Thymus (tissue), 11 donors: ENCODE measurements around the gene DCC. TPM values are rescaled to one million over a fixed set of nuclear protein-coding genes. Genes with fewer than 3 reads are reported as not detected.

ENCODE experiments used
- DNase-seq, 9 donors: peaks; one replicate each; pipeline ENCODE4 v3.0.0-alpha.2; 2013; ENCODE audit warnings: low spot score in 9 of 9, low read depth in 6 of 9, missing footprints in 1 of 9
- H3K27ac ChIP-seq, 2 donors: one replicate each; pipeline ENCODE4 v1.5.1; 2013; ENCODE audit warnings: control low read depth in 1 of 2, low read depth in 1 of 2, low read length in 1 of 2, mild to moderate bottlenecking in 1 of 2, moderate library complexity in 1 of 2
- H3K27me3 ChIP-seq, 2 donors: one replicate each; pipeline ENCODE4 v1.5.1; 2013; ENCODE audit warnings: low read length in 1 of 2; ENCODE audit not compliant: control insufficient read depth in 2 of 2, insufficient read depth in 1 of 2
- H3K36me3 ChIP-seq, 2 donors: one replicate each; pipeline ENCODE4 v1.5.1; 2013; ENCODE audit warnings: low read length in 1 of 2, mild to moderate bottlenecking in 1 of 2, moderate library complexity in 1 of 2; ENCODE audit not compliant: control insufficient read depth in 2 of 2, insufficient read depth in 2 of 2
- H3K4me1 ChIP-seq, 2 donors: one replicate each; pipeline ENCODE4 v1.5.1; 2013; ENCODE audit warnings: low read length in 2 of 2; ENCODE audit not compliant: control insufficient read depth in 2 of 2, insufficient read depth in 2 of 2
- H3K4me3 ChIP-seq, 2 donors: one replicate each; pipeline ENCODE4 v1.5.1; 2013; ENCODE audit warnings: low read length in 2 of 2, control low read depth in 1 of 2, mild to moderate bottlenecking in 1 of 2
- H3K9me3 ChIP-seq, 2 donors: one replicate each; pipeline ENCODE4 v1.5.1; 2013; ENCODE audit warnings: low read length in 1 of 2, mild to moderate bottlenecking in 1 of 2; ENCODE audit not compliant: control insufficient read depth in 2 of 2, insufficient read depth in 1 of 2
- WGBS: extraction: QIAGEN DNeasy Blood & Tissue Kit; methylation state at CpG from one replicate; pipeline ENCODE4 v1.1.7; 2013; 5-methylcytosine and 5-hydroxymethylcytosine counted together
- polyA plus RNA-seq: library from polyadenylated mRNA; stranded (reverse); fragments of 200-250 nt; gene quantifications from one replicate; pipeline ENCODE4 v1.2.3, GENCODE V29; 2013
- total RNA-seq: library from RNA; stranded (reverse); fragments of 120-200 nt; gene quantifications from one replicate; pipeline ENCODE4 v1.2.4, GENCODE V29; 2013
- donor health status: healthy.

The DCC gene
- total and polyA plus RNA-seq, 2 donors: 0.68 to 7.6 TPM

- DNase-seq: no peak
- no peaks in the 10 kb centered on the region for H3K4me1 ChIP-seq
- no peaks in the 10 kb centered on the region for H3K36me3 ChIP-seq
- H3K27ac ChIP-seq: no peak overlapping the region
- H3K27me3 ChIP-seq: no peaks in the 10 kb centered on the region
- WGBS: 87% methylated on average over 1 of the region's 1 CpG
- H3K9me3 ChIP-seq: no peaks in the 10 kb centered on the region
- H3K4me3 ChIP-seq: no peak overlapping the region
Observed at GRCh38 chr18:52325997-52326396, 14.0 kb upstream of the DCC start.

- DNase-seq: no peak
- Histone ChIP-seq H3K4me3 (no peak overlapping the region), H3K27me3 (peaks cover 0 to 4% of the 10 kb centered on the region in 2 donors), H3K9me3 (no peaks in the 10 kb centered on the region), H3K36me3 (no peaks in the 10 kb centered on the region), H3K27ac (no peak overlapping the region), H3K4me1 (no peaks in the 10 kb centered on the region)
- 86% methylated on average over 1 of the region's 1 CpG for WGBS
Observed at GRCh38 chr18:52333860-52334259, 6.1 kb upstream of the DCC start.

GRCh38 chr18:52334307-52334706 lies 5.7 kb upstream of the DCC start:
- Histone ChIP-seq H3K4me3 (no peak overlapping the region), H3K27me3 (peaks cover 0 to 4% of the 10 kb centered on the region in 2 donors), H3K4me1 (no peaks in the 10 kb centered on the region), H3K36me3 (no peaks in the 10 kb centered on the region), H3K9me3 (no peaks in the 10 kb centered on the region), H3K27ac (no peak overlapping the region)
- whole genome bisulfite sequencing: 90% methylated on average over 2 of the region's 2 CpGs
- no peak for DNase-seq

- Histone ChIP-seq H3K36me3 (no peaks in the 10 kb centered on the region), H3K27me3 (peaks cover 5% of the 10 kb centered on the region in 2 donors), H3K9me3 (no peaks in the 10 kb centered on the region), H3K4me3 (no peak overlapping the region), H3K27ac (no peak overlapping the region), H3K4me1 (no peaks in the 10 kb centered on the region)
- DNase-seq: no peak
- whole genome bisulfite sequencing: 86% methylated on average over 1 of the region's 1 CpG
Observed at GRCh38 chr18:52334896-52335295, 5.1 kb upstream of the DCC start.

GRCh38 chr18:52337276-52337675 lies 2.7 kb upstream of the DCC start:
- Histone ChIP-seq H3K36me3 (no peaks in the 10 kb centered on the region), H3K4me1 (no peaks in the 10 kb centered on the region), H3K27me3 (peaks cover 16 to 29% of the 10 kb centered on the region in 2 donors), H3K9me3 (no peaks in the 10 kb centered on the region), H3K4me3 (no peak overlapping the region), H3K27ac (no peak overlapping the region)
- no peak for DNase-seq
- 100% methylated on average over 1 of the region's 1 CpG for WGBS

GRCh38 chr18:52340406-52341102 lies 557 bp downstream of the DCC start:
- no peak overlapping the region for H3K27ac ChIP-seq
- no peaks in the 10 kb centered on the region for H3K4me1 ChIP-seq
- H3K9me3 ChIP-seq: no peaks in the 10 kb centered on the region
- 8% methylated on average over 32 of the region's 32 CpGs for WGBS
- no peak for DNase-seq
- no peaks in the 10 kb centered on the region for H3K36me3 ChIP-seq
- peak overlapping the region in 1 of 2 donors; percentile 13 for H3K4me3 ChIP-seq
- H3K27me3 ChIP-seq: peaks cover 16 to 38% of the 10 kb centered on the region in 2 donors

- Histone ChIP-seq H3K4me1 (no peaks in the 10 kb centered on the region), H3K36me3 (no peaks in the 10 kb centered on the region), H3K9me3 (no peaks in the 10 kb centered on the region), H3K4me3 (peak overlapping the region in 1 of 2 donors; percentile 12), H3K27me3 (peaks cover 16 to 38% of the 10 kb centered on the region in 2 donors), H3K27ac (no peak overlapping the region)
- 12% methylated on average over 7 of the region's 7 CpGs for WGBS
- DNase-seq: no peak
Observed at GRCh38 chr18:52341103-52341432, 1.1 kb downstream of the DCC start.

- peaks cover 16 to 38% of the 10 kb centered on the region in 2 donors for H3K27me3 ChIP-seq
- H3K36me3 ChIP-seq: no peaks in the 10 kb centered on the region
- H3K4me3 ChIP-seq: peak overlapping the region in 1 of 2 donors; percentile 18
- H3K4me1 ChIP-seq: no peaks in the 10 kb centered on the region
- 6% methylated on average over 45 of the region's 45 CpGs for WGBS
- H3K9me3 ChIP-seq: no peaks in the 10 kb centered on the region
- no peak overlapping the region for H3K27ac ChIP-seq
- DNase-seq: no peak
Observed at GRCh38 chr18:52341608-52342381, 1.8 kb downstream of the DCC start.

- no peaks in the 10 kb centered on the region for H3K4me1 ChIP-seq
- 29% methylated on average over 6 of the region's 6 CpGs for WGBS
- peaks cover 16 to 38% of the 10 kb centered on the region in 2 donors for H3K27me3 ChIP-seq
- no peak overlapping the region for H3K27ac ChIP-seq
- no peaks in the 10 kb centered on the region for H3K36me3 ChIP-seq
- H3K9me3 ChIP-seq: no peaks in the 10 kb centered on the region
- DNase-seq: no peak
- H3K4me3 ChIP-seq: no peak overlapping the region
Observed at GRCh38 chr18:52342456-52342855, 2.5 kb downstream of the DCC start.
